ENCODE results near the gene NEGR1. TPM values are rescaled to one million over a fixed set of nuclear protein-coding genes. Genes with fewer than 3 reads are reported as not detected.

NEGR1 gene
- total and polyA plus RNA-seq, 2 experiments from 2014 or later = 0.57 to 0.94 TPM

GRCh38 chr1:71494163-71494562 is 788.2 kb downstream of the NEGR1 start:
- ATAC-seq (no peak), DNase-seq (ENCODE audit: low spot score) (no peak)
- Histone ChIP-seq H3K9me2 (ENCODE audit: insufficient read depth) (no peaks in the 10 kb centered on the region; the same call in 1 of the 2 replicates), H4K20me1 (replicated peaks; ENCODE audit: insufficient read depth) (no peaks in the 10 kb centered on the region), H3F3A (replicated peaks; ENCODE audit: low read depth) (no peaks in the 10 kb centered on the region), H3K27me3 (ENCODE audit: insufficient read depth) (no peaks in the 10 kb centered on the region), H3K4me3 (no peak overlapping the region), H3K36me3 (ENCODE audit: insufficient read depth) (no peaks in the 10 kb centered on the region), H3K79me2 (replicated peaks; ENCODE audit: insufficient read depth) (no peaks in the 10 kb centered on the region), H3K4me1 (ENCODE audit: insufficient read depth) (no peaks in the 10 kb centered on the region), H2AFZ (no peak overlapping the region), H3K4me2 (no peak overlapping the region), H3K27ac (ENCODE audit: low read depth) (no peak overlapping the region)
- Mint-ChIP-seq H3K4me3 (no peak overlapping the region), H3K36me3 (ENCODE audit: low read depth) (no peaks in the 10 kb centered on the region), H3K27me3 (ENCODE audit: insufficient read depth, low read depth, poor library complexity) (peaks cover 3% of the 10 kb centered on the region), H3K27ac (no peak overlapping the region), H3K9me3 (no peaks in the 10 kb centered on the region), H3K4me1 (no peaks in the 10 kb centered on the region; the same call in 2 of the 3 replicates)
- TF ChIP-seq EZH2phosphoT487 (IDR thresholded peaks at IDR 0.05; ENCODE audit: unreplicated experiment) = no peak
- no peak for TF ChIP-seq STAT1 (IDR thresholded peaks at IDR 0.05; ENCODE audit: unreplicated experiment)
- TF ChIP-seq ZNF462 (CRISPR knock-in tag; IDR thresholded peaks at IDR 0.05) = no peak
- TF ChIP-seq CTCF (conservative IDR thresholded peaks at IDR 0.05; ENCODE audit: low read depth in 2 of 2) = no peak
- TF ChIP-seq ZNF331 (CRISPR knock-in tag; IDR thresholded peaks at IDR 0.05; ENCODE audit: low read depth) = no peak
- no peak for TF ChIP-seq ETS1 (IDR thresholded peaks at IDR 0.05)
- no peak for TF ChIP-seq POLR2AphosphoS5 (IDR thresholded peaks at IDR 0.05; ENCODE audit: low read depth)
- TF ChIP-seq EZH2 (IDR thresholded peaks at IDR 0.05; ENCODE audit: low read depth, unreplicated experiment) = no peak
- no peak for TF ChIP-seq CREB1 (CRISPR knock-in tag; IDR thresholded peaks at IDR 0.05; ENCODE audit: low read depth)

Data from GM23338 (cell line).